ENCODE data around the gene CXCL11. TPM values are rescaled to one million over a fixed set of nuclear protein-coding genes. Genes with fewer than 3 reads are reported as not detected.
"Not testable (repeated sequence)": the region's sequence is repeated elsewhere in the genome, so short reads cannot be mapped to it uniquely, and the experiment has no call there.

CXCL11 gene
- total RNA-seq, 1 donor from 2014 or later: not detected

DNA sequence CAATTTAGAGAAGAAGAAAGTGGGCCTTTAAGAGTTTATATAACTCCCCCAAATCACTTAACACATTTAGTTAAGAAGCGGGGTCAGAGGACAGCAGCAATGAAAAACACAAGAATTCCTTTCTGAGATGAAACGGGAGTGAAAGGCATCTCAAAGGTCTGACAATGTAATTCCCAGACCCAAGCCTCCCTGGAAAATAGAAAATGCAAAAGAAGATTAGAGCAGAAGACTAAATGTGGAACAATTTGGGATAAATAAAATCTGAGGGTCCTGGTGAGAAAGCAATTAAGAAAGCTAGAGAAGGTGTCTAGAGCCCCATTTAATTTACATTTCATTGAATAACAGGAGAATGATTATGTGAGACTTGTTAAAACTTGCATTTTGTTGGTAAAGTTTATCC lies 19.6 kb upstream of the CXCL11 start:
- H3K9me3 Mint-ChIP-seq (ENCODE audit: low read depth): no peaks in the 10 kb centered on the region
- no peaks in the 10 kb centered on the region for H3K4me1 Mint-ChIP-seq (ENCODE audit: low read depth)
- no peak for TF ChIP-seq CTCF (IDR thresholded peaks at IDR 0.05)
- H3K36me3 Mint-ChIP-seq (ENCODE audit: low read depth): no peaks in the 10 kb centered on the region
- H3K27ac Mint-ChIP-seq (ENCODE audit: unreplicated experiment): no peak overlapping the region
- DNase-seq (ENCODE audit: low spot score): no peak
- H3K27me3 Mint-ChIP-seq (ENCODE audit: low read depth): peaks cover 42% of the 10 kb centered on the region
- H3K4me3 Mint-ChIP-seq (ENCODE audit: unreplicated experiment): no peak overlapping the region

DNA sequence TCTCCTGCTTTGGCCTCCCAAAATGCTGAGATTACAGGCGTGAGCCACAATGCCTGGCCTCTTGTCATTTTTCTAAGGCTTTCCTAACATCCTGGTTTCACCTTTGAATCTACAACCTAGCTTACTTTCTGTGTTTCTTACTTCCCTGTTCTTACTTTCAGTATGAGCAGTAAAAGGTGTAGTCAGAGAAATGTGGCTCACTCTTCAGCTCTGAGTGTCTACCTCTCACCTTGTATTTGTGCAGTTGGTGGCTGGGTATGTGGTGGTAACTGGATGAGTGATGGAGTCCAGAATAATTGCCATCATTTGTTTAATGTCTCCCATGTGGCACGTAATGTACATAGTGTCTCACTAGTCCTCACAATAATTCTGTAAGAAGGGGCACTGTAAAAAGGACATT lies 19.1 kb upstream of the CXCL11 start:
- Mint-ChIP-seq H3K4me3 (ENCODE audit: unreplicated experiment) (no peak overlapping the region), H3K36me3 (ENCODE audit: low read depth) (no peaks in the 10 kb centered on the region), H3K27ac (ENCODE audit: unreplicated experiment) (no peak overlapping the region), H3K4me1 (ENCODE audit: low read depth) (no peaks in the 10 kb centered on the region), H3K27me3 (ENCODE audit: low read depth) (peaks cover 41% of the 10 kb centered on the region), H3K9me3 (ENCODE audit: low read depth) (no peaks in the 10 kb centered on the region)
- DNase-seq (ENCODE audit: low spot score): no peak
- no peak for TF ChIP-seq CTCF (IDR thresholded peaks at IDR 0.05)

- no peak for TF ChIP-seq CTCF (IDR thresholded peaks at IDR 0.05)
- no peak overlapping the region for H3K4me3 Mint-ChIP-seq (ENCODE audit: unreplicated experiment)
Observed at GRCh38 chr4:76053730-76054129, 17.9 kb upstream of the CXCL11 start.

DNA sequence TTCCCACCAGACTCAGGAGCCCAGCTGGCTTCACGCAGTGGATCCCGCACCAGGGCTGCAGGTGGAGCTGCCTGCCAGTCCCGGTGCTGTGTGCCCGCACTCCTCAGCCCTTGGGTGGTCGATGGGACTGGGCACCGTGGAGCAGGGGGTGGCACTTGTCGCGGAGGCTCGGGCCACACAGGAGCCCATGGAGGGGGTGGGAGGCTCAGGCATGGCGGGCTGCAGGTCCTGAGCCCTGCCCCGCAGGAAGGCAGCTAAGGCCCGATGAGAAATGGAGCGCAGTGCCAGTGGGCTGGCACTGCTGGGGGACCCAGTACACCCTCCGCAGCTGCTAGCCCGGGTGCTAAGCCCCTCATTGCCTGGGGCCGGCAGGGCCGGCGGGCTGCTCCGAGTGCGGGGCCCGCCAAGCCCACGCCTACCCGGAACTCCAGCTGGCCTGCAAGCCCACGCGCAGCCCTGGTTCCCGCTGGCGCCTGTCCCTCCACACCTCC lies 14.7 kb upstream of the CXCL11 start:
- not testable (repeated sequence) for H3K27ac Mint-ChIP-seq (ENCODE audit: unreplicated experiment); H3K4me1 Mint-ChIP-seq (ENCODE audit: low read depth); H3K36me3 Mint-ChIP-seq (ENCODE audit: low read depth); H3K4me3 Mint-ChIP-seq (ENCODE audit: unreplicated experiment); DNase-seq (ENCODE audit: low spot score); H3K9me3 Mint-ChIP-seq (ENCODE audit: low read depth)
- H3K27me3 Mint-ChIP-seq (ENCODE audit: low read depth): peaks cover 20% of the 10 kb centered on the region

More at GRCh38 chr4:76053730-76054129, 17.9 kb upstream of the CXCL11 start:
- DNase-seq (ENCODE audit: low spot score): no peak
- Mint-ChIP-seq H3K36me3 (ENCODE audit: low read depth) (no peaks in the 10 kb centered on the region), H3K4me1 (ENCODE audit: low read depth) (no peaks in the 10 kb centered on the region), H3K27me3 (ENCODE audit: low read depth) (peaks cover 38% of the 10 kb centered on the region), H3K9me3 (ENCODE audit: low read depth) (no peaks in the 10 kb centered on the region), H3K27ac (ENCODE audit: unreplicated experiment) (no peak overlapping the region)

GRCh38 chr4:76049860-76050416 lies 14.1 kb upstream of the CXCL11 start:
- not testable (repeated sequence) for H3K4me3 Mint-ChIP-seq (ENCODE audit: unreplicated experiment)

GRCh38 chr4:76044686-76045085 lies 8.8 kb upstream of the CXCL11 start:
- not testable (repeated sequence) for DNase-seq (ENCODE audit: low spot score); H3K27ac Mint-ChIP-seq (ENCODE audit: unreplicated experiment); H3K36me3 Mint-ChIP-seq (ENCODE audit: low read depth); H3K27me3 Mint-ChIP-seq (ENCODE audit: low read depth); H3K9me3 Mint-ChIP-seq (ENCODE audit: low read depth); H3K4me3 Mint-ChIP-seq (ENCODE audit: unreplicated experiment)
- peaks cover 12% of the 10 kb centered on the region for H3K4me1 Mint-ChIP-seq (ENCODE audit: low read depth)

More at GRCh38 chr4:76049860-76050416, 14.1 kb upstream of the CXCL11 start:
- not testable (repeated sequence) for H3K27ac Mint-ChIP-seq (ENCODE audit: unreplicated experiment); H3K9me3 Mint-ChIP-seq (ENCODE audit: low read depth); DNase-seq (ENCODE audit: low spot score); H3K36me3 Mint-ChIP-seq (ENCODE audit: low read depth); H3K4me1 Mint-ChIP-seq (ENCODE audit: low read depth)
- H3K27me3 Mint-ChIP-seq (ENCODE audit: low read depth): peaks cover 14% of the 10 kb centered on the region

DNA sequence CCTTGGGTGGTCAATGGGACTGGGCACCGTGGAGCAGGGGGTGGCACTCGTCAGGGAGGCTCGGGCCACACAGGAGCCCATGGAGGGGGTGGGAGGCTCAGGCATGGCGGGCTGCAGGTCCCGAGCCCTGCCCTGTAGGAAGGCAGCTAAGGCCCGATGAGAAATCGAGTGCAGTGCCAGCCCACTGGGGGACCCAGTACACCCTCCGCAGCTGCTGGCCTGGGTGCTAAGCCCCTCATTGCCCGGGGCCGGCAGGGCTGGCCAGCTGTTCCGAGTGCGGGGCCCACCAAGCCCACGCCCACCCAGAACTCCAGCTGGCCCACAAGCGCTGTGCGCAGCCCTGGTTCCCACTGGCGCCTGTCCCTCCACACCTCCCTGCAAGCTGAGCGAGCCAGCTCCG lies 7.4 kb upstream of the CXCL11 start:
- DNase-seq (ENCODE audit: low spot score); H3K27ac Mint-ChIP-seq (ENCODE audit: unreplicated experiment); H3K27me3 Mint-ChIP-seq (ENCODE audit: low read depth); H3K9me3 Mint-ChIP-seq (ENCODE audit: low read depth); H3K4me3 Mint-ChIP-seq (ENCODE audit: unreplicated experiment); H3K36me3 Mint-ChIP-seq (ENCODE audit: low read depth): not testable (repeated sequence)
- peaks cover 12% of the 10 kb centered on the region for H3K4me1 Mint-ChIP-seq (ENCODE audit: low read depth)

GRCh38 chr4:76042241-76042998 lies 6.5 kb upstream of the CXCL11 start:
- H3K27me3 Mint-ChIP-seq (ENCODE audit: low read depth); H3K4me3 Mint-ChIP-seq (ENCODE audit: unreplicated experiment); DNase-seq (ENCODE audit: low spot score); H3K9me3 Mint-ChIP-seq (ENCODE audit: low read depth); H3K36me3 Mint-ChIP-seq (ENCODE audit: low read depth): not testable (repeated sequence)
- peak overlapping the region; percentile 55 for H3K27ac Mint-ChIP-seq (ENCODE audit: unreplicated experiment)
- H3K4me1 Mint-ChIP-seq (ENCODE audit: low read depth): peaks cover 12% of the 10 kb centered on the region

Data from chondrocyte (in vitro differentiated cells).